GM21576 (cell line): ENCODE data around the gene CD226.
"Not testable (repeated sequence)": the region's sequence is repeated elsewhere in the genome, so short reads cannot be mapped to it uniquely, and the experiment has no call there.

Source experiments
- ATAC-seq: cut with Tn5 transposase; IDR thresholded peaks from one replicate; pipeline ENCODE4 v1.9.1; 2021; ENCODE audit warnings: mild to moderate bottlenecking, moderate library complexity; ENCODE audit not compliant: unreplicated experiment

Gene CD226

GRCh38 chr18:69876490-69876889, 71.2 kb downstream of the CD226 start:
- ATAC-seq: no peak

GRCh38 chr18:69874058-69874457, 73.6 kb downstream of the CD226 start:
- ATAC-seq: no peak

- no peak for ATAC-seq
These were observed 75.0 kb downstream of the CD226 start for GRCh38 chr18:69872661-69873060.

- no peak for ATAC-seq
These were observed 76.3 kb downstream of the CD226 start for GRCh38 chr18:69871363-69871762.

DNA sequence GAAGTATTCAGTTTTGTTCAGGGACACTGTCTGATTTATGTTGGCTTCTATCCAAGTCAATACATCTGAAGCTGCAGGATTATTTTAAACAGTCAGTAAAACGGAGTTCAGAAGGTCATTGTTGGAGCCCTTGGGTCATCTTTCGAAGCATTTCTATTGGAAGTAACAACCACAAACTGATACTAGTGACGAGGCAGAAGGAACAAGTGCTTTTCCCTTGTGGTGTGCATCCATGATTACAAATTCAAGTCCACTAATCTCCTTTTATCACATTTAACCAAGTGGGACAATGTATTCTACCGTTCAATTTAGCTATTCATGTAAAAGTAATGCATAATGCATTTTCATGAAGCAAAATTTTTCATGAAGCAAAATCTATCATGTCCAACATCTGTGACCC, 76.9 kb downstream of the CD226 start:
- ATAC-seq: no peak

GRCh38 chr18:69866212-69866611, 81.5 kb downstream of the CD226 start:
- ATAC-seq: no peak

- no peak for ATAC-seq
These were observed 81.9 kb downstream of the CD226 start for GRCh38 chr18:69865776-69866175.

DNA sequence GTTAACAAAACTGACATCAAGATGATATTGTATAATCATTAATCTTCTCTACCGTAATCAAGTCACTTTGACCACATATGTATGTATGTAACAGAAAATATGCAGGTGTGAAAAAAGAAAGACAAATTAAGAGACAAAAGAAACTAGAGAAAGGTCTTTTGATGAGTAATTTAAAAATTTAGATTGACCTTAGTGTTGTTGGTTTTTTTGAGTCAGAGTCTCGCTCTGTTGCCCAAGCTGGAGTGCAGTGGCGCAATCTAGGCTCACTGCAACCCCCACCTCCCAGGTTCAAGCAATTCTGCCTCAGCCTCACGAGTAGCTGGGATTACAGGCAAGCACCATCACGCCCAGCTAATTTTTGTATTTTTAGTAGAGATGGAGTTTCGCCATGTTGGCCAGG, 82.9 kb downstream of the CD226 start:
- ATAC-seq: peak; percentile 59

DNA sequence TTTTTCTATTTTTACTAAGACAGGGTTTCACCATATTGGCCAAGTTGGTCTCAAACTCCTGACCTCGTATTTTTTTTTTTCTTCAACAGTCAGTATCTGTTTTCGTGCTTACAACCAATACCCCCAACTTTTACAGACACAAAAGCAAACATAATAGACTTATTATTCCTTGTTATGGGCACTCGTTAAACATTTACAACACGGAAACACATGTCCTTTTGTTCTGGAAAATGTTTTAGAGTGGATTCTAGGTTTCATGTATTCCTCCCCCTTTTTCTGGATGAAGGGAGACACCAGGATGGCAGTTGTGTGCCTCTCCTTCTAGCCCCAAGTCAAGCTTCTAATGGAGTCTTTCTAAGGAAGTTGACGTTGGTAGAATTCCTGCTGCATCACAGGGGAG, 88.8 kb downstream of the CD226 start:
- ATAC-seq: no peak

- ATAC-seq: no peak
These were observed 93.2 kb downstream of the CD226 start for GRCh38 chr18:69854455-69854854.

DNA sequence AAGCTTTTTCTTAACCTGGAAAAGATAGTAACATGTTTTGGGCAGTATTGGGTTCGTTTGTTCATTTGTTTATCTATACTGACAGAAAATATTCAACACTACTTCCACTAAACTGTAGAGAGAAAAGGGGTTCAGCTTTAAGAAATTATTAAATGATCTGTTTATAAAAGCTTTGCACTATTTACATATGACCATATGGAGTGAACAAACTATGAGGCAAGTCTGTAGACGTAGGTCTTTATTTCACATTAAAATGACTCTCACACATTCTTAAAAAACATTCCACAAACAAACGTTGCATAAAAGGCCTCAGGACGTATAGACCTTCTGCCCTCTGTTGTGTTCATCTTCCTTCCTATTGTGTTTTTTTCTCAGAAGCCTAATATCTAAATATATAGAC, 94.6 kb downstream of the CD226 start:
- no peak for ATAC-seq

DNA sequence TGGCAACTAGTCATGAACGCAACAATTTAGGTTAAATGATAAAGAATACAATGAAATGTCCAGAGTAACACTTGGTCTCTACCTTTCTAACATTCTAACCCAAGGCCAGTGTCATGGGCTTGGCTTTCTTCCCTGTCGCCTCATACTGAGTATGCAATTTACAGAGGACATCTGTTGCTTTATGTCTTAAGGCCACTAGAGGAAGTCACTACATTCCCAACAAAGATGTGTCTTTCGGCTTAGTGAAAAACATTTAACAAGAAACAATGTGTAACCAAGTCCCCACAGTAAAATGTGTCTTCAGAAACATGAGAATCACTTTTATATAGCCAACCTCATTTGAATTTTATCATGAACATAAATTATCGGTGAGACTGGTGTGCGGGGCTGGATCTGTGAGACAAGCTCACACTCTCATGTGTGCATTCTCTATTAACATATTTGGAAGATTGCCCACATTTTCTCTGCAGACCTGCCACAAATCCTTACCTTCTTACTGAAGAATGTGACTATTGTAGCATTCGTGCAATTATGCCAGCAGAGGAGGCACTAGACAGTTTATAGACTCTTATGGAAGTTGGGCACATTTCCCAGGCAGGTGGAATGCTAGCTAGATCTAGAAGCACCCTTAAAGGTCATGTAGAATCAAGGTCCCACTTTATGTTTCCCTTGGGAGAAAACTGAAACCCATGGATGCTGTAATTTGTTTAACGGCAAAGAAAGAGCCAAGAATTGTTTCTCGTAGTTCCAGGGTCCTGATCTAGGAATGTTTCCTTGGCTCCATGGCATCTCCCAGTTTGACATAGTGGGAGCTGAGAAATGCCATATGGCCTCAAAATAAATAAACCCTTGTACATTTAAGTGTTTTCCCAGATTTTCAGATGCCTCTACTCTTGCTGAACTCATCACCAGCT, 101.8 kb downstream of the CD226 start:
- ATAC-seq: no peak

DNA sequence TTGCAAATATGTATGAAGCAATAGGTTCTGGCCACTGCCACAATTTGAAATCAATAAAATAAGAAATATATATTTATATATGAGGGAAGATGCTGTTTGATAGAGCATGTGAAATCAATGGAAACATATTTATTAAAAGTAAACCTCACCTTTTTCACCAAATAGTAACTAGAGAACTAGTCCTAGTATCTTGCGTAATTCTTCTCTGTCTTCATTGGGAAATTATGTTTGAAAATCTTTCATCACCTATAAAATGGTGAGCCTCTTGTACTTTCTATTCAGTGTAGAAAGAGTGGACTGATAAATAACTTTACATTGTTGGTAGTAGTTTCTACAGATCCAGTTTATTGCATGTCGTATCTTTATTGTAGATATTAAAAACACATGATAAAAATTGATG, 103.0 kb downstream of the CD226 start:
- no peak for ATAC-seq

DNA sequence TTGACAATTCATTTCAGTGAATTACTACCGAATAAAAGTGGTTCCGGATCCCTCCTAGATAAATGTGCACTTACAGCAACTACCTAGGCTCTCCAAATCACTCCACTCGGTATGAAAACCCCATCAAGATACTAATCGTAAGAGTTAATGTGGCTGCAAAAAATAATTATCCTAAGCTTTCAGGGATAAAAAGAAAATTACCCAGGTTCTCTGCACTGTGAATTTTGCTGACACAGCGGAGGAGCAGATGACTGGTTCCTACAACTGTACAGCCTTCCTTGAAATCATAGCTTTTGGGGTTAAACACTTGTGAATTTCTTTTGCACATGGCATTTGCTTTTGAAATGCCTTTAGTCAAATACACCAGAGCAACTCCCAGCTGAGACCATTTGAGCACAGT, 104.7 kb downstream of the CD226 start:
- ATAC-seq: no peak

- ATAC-seq: no peak
These were observed 106.6 kb downstream of the CD226 start for GRCh38 chr18:69841117-69841516.

DNA sequence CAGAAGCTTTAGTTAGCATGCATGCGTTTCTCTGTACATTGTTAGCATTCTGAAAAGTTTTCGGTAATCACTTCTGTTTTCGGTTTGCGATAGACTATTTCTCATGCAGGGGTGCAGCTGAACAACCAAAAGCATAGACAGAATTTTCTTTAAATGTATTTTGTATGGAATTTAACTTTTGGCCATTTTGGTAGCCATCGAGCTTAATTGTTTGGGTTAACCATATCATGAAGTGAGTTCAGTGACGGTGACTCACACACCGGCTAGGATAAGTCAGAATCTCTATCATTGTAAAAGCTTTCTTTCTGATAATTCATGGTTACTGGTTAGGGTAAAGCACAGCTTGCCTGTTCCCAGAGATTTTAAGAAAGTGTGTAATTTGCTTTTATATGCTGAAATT, 107.2 kb downstream of the CD226 start:
- ATAC-seq: no peak

GRCh38 chr18:69840001-69840400, 107.7 kb downstream of the CD226 start:
- ATAC-seq: no peak

DNA sequence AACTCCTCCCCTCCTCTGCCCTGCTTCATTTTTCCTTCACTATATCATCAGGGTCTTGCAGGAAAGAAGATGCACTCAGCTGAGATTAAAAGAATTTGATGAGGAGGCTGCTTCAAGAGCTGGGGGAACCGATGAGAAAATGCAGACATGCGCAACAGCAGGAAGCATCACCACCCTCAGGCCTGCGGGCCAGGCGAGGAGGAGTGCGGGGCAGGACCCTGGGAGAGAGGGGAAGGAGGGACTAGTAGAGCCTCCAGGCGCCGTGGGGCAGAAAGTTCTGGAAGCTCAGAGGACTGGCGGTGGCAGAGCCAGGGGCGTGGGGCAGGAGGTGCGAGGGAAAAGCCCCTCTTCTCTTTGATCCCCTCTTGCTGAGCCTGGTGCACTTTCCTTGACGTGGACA, 108.2 kb downstream of the CD226 start:
- ATAC-seq: no peak

DNA sequence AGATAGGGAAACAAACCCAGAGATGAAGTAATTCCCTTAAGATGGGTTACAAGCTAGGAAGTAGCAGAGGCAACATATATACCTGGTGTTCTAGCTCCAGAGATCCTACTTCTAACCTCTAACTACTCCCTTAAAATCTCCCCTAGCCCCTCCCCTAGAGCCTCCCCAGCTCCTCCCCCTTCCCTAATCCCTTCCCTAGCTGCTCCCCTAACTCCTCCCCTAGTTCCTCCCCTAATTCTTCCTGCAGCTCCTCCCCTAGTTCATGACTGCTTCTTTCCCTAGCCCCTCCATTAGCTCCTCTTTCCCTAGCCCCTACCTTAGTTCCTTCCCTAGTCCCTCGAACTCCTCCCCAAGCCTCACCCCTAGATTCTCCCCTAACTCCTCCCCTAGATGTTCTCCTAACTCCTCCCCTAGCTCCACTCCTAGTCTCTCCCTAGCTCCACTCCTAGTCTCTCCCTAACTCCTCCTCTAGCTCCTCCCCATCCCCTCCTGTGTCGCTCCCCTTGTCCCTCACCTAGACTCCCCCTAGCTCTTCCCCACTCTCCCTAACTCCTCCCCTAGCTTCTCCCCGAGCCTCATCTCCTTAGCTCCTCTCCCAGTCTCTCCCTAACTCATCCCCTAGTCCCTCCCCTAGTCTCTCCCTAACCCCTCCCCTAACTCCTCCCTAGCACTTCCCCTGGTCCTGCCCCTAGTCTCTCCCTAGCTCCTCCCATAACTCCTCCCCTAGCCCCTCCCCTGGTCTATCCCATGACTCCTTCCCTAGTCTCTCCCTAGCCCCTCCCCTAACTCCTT, 108.9 kb downstream of the CD226 start:
- no peak for ATAC-seq

GRCh38 chr18:69838003-69838402, 109.7 kb downstream of the CD226 start:
- ATAC-seq: no peak

- ATAC-seq: not testable (repeated sequence)
These were observed 112.7 kb downstream of the CD226 start for GRCh38 chr18:69834980-69835379.

DNA sequence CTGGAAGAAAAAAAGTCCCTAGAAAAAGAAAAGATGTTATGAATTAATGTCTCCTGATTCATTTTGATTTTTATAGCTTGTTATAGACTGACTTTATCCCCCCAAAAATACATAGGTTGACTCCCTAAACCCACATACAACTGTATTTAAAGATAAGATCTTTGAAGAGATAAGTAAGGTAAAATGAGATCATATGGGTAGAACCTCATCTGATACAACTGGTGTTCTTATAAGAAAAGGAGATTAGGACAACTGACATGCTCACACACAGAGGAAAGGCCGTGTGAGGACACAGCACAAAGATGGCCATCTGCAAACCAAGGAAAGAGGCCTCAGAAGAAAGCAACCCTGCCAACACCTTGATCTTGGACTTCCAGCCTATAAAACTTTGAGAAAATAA, 117.5 kb downstream of the CD226 start:
- no peak for ATAC-seq
